Breast epithelium (tissue), 3 donors: ENCODE measurements around the gene FES.

ENCODE experiments used
- POLR2A ChIP-seq: fragments of 450-650 bp; IDR thresholded peaks from one replicate; pipeline ENCODE4 v1.6.1; 2016; ENCODE audit warnings: antibody characterized with exemption, mild to moderate bottlenecking, moderate library complexity
- TF ChIP-seq, protein P1 (sequence below), 3 donors: fragments of 450-650 bp; IDR thresholded peaks; one replicate each; pipeline ENCODE4 v1.5.1; 2016 to 2017; ENCODE audit warnings: antibody characterized with exemption in 3 of 3, mild to moderate bottlenecking in 3 of 3, moderate library complexity in 3 of 3

DNA sequence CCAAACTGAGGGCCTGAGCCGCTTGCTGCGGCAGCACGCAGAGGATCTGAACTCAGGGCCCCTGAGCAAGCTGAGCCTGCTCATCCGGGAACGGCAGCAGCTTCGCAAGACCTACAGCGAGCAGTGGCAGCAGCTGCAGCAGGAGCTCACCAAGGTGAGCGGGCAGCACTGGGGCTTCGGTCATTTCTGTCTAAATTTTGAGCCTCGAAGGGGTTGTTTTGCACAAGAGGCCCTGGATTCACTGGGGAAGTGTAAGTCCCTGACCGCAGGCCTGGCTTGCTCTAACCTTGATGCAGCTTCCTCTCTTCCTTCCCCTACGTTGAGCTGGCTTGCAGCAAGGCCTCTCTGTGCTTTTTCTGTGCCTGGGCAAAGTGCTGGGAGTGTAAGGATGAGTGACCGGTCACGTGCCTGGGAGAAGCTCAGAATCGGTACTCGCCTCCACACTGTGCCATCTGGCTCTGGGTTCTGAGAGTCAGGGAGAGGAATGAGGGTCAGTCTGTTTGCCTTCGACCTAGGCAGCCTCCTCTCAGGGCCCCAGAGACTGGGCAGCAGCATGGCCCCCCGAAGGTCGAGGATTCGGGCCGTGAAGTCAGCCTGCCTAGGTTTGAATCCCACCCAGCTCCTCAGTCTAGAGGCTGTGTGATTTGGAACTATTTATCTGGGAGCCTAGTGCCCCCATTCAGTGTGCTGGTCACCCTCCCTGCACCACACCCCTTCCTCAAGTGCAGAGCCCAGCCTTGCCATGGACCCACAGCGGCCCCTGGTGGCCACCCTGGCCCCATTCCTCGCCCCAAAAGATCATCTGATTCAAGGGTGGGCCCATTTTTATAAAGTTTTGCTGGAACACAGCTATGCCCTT lies 1.4 kb downstream of the FES start:
- no peak for TF ChIP-seq POLR2A
- TF ChIP-seq, protein P1, sequence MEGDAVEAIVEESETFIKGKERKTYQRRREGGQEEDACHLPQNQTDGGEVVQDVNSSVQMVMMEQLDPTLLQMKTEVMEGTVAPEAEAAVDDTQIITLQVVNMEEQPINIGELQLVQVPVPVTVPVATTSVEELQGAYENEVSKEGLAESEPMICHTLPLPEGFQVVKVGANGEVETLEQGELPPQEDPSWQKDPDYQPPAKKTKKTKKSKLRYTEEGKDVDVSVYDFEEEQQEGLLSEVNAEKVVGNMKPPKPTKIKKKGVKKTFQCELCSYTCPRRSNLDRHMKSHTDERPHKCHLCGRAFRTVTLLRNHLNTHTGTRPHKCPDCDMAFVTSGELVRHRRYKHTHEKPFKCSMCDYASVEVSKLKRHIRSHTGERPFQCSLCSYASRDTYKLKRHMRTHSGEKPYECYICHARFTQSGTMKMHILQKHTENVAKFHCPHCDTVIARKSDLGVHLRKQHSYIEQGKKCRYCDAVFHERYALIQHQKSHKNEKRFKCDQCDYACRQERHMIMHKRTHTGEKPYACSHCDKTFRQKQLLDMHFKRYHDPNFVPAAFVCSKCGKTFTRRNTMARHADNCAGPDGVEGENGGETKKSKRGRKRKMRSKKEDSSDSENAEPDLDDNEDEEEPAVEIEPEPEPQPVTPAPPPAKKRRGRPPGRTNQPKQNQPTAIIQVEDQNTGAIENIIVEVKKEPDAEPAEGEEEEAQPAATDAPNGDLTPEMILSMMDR (IDR thresholded peaks at IDR 0.05): peak; percentile 82 to 98 (median 96)
